Measurements from ENCODE around the gene CTTNBP2.

DNA sequence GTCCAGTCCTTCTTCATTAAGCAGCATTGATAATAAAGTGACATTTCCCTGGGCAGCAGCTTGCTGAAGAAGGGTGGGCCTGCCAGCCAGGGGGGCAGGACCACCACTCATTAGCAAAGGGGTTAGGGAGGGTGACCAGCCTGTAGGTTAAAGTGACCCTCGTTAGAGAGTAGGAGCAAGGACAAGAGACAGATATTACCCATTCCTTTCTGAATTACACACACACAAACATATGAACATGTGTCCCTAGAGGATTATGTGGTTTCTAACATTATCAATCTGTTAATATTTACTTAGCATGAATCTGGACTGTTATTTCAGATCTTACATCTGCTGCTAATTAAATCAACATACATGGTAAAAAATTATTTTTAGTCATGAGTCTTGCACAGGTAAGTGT, 88.9 kb downstream of the CTTNBP2 start:
- TF ChIP-seq CTCF (IDR thresholded peaks at IDR 0.05; ENCODE audit: insufficient read depth, low read length, poor library complexity, severe bottlenecking) (no peak), EZH2phosphoT487 (conservative IDR thresholded peaks at IDR 0.05; ENCODE audit: low read length) (no peak)
